ENCODE measurements around the gene SRP19. TPM values are rescaled to one million over a fixed set of nuclear protein-coding genes. Genes with fewer than 3 reads are reported as not detected.

Gene SRP19
- polyA plus RNA-seq, 2 of the 4 experiments (the other 2 are of a cell fraction): 93.5 to 144 TPM

DNA sequence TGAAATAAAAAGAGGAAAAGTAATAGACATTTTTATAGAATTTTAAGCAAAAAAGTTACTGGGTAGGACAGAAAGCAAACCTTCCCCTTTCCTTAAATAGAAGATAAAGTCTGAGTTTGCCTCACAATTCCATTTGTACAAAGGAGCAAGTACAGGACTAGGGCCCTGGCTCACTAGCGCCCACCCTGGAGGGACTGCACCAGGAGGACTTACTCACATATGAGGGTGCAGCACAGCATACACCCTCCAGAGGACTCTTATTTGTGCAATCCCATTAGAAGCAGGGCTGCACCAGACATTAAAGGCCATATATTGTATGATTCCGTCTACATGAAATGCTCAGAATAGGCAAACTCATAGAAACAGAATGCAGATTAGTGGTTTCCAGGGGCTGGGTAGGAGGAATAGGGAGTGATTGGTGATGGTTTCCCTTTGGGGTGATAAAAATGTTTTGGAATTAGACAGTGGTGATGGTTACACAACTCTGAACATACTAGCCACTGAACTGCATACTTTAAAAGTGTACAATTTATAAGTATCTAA is 56.4 kb downstream of the SRP19 start (continued):
- TF ChIP-seq, protein P1, sequence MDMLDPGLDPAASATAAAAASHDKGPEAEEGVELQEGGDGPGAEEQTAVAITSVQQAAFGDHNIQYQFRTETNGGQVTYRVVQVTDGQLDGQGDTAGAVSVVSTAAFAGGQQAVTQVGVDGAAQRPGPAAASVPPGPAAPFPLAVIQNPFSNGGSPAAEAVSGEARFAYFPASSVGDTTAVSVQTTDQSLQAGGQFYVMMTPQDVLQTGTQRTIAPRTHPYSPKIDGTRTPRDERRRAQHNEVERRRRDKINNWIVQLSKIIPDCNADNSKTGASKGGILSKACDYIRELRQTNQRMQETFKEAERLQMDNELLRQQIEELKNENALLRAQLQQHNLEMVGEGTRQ (IDR thresholded peaks at IDR 0.05): no peak
- no peak for TF ChIP-seq ZSCAN20 (CRISPR knock-in tag; IDR thresholded peaks at IDR 0.05)
- TF ChIP-seq, protein P2, sequence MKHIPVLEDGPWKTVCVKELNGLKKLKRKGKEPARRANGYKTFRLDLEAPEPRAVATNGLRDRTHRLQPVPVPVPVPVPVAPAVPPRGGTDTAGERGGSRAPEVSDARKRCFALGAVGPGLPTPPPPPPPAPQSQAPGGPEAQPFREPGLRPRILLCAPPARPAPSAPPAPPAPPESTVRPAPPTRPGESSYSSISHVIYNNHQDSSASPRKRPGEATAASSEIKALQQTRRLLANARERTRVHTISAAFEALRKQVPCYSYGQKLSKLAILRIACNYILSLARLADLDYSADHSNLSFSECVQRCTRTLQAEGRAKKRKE (CRISPR knock-in tag; IDR thresholded peaks at IDR 0.05; ENCODE audit: low read depth): no peak
- TF ChIP-seq FOSB (CRISPR knock-in tag; IDR thresholded peaks at IDR 0.05): no peak
- no peak for TF ChIP-seq FOXS1 (CRISPR knock-in tag; IDR thresholded peaks at IDR 0.05)
- no peak for TF ChIP-seq PBX3 (IDR thresholded peaks at IDR 0.05)
- TF ChIP-seq ELK1 (IDR thresholded peaks at IDR 0.05; ENCODE audit: low read depth, low read length): no peak
- no peak for TF ChIP-seq TFCP2L1 (CRISPR knock-in tag; IDR thresholded peaks at IDR 0.05)

- TF ChIP-seq EHMT2 (IDR thresholded peaks at IDR 0.05; ENCODE audit: low read depth) (no peak), ZNF302 (CRISPR knock-in tag; IDR thresholded peaks at IDR 0.05) (no peak), GATA3 (IDR thresholded peaks at IDR 0.05; ENCODE audit: borderline replicate concordance) (no peak), CHD2 (IDR thresholded peaks at IDR 0.05; ENCODE audit: low read length, partially characterized antibody) (no peak), NPAS2 (CRISPR knock-in tag; IDR thresholded peaks at IDR 0.05; ENCODE audit: borderline replicate concordance) (no peak), HOXA7 (CRISPR knock-in tag; IDR thresholded peaks at IDR 0.05) (no peak), ZFP36 (IDR thresholded peaks at IDR 0.05; ENCODE audit: borderline replicate concordance, partially characterized antibody) (no peak), KDM5A (IDR thresholded peaks at IDR 0.05) (no peak), BCL3 (IDR thresholded peaks at IDR 0.05) (no peak), CTCF (IDR thresholded peaks at IDR 0.05) (no peak), JUNB (IDR thresholded peaks at IDR 0.05) (no peak), EP300 (IDR thresholded peaks at IDR 0.05) (no peak), SMC3 (IDR thresholded peaks at IDR 0.05) (no peak), HES2 (IDR thresholded peaks at IDR 0.05) (no peak)
- TF ChIP-seq, protein P3, sequence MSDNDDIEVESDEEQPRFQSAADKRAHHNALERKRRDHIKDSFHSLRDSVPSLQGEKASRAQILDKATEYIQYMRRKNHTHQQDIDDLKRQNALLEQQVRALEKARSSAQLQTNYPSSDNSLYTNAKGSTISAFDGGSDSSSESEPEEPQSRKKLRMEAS (IDR thresholded peaks at IDR 0.05): no peak
- WGBS (ENCODE audit: missing lambda C conversion rate): 94% methylated on average over 3 of the region's 3 CpGs
- H3K4me3 ChIP-seq: no peak overlapping the region
- DNase-seq (ENCODE audit: low read depth in 1 of 2, low spot score in 1 of 2) (no peak), ATAC-seq (no peak), FAIRE-seq (no peak)
- peaks cover 34% of the 10 kb centered on the region for H3K4me1 ChIP-seq
- no peak overlapping the region for H3K27ac ChIP-seq
- no peak overlapping the region for H3K4me2 ChIP-seq
- ChIA-PET CTCF (interaction anchor here (1.3 kb wide), 1 partner anchor 46 kb away, joined by 3 read pairs; no protein-coding TSS in a partner anchor), POLR2A (no interaction called here)
- H3K9me3 ChIP-seq: no peaks in the 10 kb centered on the region
Observed at GRCh38 chr5:112918136-112918535, 57.0 kb downstream of the SRP19 start.
